ENCODE measurements around the gene ANXA11.

DNA sequence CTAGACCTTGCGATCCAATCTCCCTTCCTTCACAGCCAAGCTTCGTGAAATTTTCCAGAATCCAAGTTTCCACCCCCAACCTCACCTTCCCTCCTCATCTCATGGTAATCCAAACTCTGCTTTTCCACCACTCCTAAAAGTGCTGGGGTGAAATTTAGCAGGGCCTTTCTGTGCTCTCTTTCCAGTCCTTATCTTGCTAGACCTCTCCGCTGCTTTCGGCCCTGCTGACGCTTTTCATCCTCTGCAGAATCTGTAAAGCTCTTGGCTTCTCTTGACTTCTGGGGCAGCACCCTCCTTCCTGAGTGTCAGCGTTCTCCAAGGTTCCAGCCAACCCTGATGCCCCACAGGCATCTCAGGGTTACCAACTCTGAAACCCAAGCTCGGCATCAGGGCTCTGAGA is 65.1 kb downstream of the ANXA11 start:
- TF ChIP-seq ZC3H11A (IDR thresholded peaks at IDR 0.05; ENCODE audit: low read depth, low read length), result no peak
- TF ChIP-seq, protein P1, sequence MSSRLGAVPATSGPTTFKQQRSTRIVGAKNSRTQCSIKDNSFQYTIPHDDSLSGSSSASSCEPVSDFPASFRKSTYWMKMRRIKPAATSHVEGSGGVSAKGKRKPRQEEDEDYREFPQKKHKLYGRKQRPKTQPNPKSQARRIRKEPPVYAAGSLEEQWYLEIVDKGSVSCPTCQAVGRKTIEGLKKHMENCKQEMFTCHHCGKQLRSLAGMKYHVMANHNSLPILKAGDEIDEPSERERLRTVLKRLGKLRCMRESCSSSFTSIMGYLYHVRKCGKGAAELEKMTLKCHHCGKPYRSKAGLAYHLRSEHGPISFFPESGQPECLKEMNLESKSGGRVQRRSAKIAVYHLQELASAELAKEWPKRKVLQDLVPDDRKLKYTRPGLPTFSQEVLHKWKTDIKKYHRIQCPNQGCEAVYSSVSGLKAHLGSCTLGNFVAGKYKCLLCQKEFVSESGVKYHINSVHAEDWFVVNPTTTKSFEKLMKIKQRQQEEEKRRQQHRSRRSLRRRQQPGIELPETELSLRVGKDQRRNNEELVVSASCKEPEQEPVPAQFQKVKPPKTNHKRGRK (tag; IDR thresholded peaks at IDR 0.05), result no peak

All from K562 (cell line).